HG02938 (cell line): ENCODE measurements around the gene ANKH.
A peak's percentile ranks its signal among the peaks of the same experiment; 100 is the strongest.
"Not testable (repeated sequence)": the region's sequence is repeated elsewhere in the genome, so short reads cannot be mapped to it uniquely, and the experiment has no call there.

Source experiments
- ATAC-seq: cut with Tn5 transposase; IDR thresholded peaks from one replicate; pipeline ENCODE4 v1.9.1; 2021; ENCODE audit warnings: mild to moderate bottlenecking, moderate library complexity; ENCODE audit not compliant: unreplicated experiment

The ANKH gene

GRCh38 chr5:14830210-14831005, 41.2 kb downstream of the ANKH start:
- no peak for ATAC-seq

DNA sequence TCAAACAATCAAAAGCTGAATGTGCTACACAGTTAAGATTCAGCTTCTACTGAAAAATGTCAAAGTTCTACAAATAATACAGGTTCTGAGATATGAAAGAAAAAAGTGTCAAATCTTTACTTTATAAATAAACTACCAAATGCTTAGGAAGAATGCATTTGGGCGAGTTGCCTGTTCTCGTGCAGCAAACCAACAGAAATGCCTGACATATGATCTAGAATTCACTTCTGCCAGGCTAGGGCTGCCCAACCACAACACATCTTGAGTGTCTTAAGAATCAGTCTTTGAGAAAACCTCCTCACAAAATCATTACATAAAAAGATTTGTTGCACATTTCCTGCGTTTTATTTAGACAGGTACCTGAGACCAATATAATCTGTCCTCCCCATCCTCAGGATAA, 42.2 kb downstream of the ANKH start:
- ATAC-seq, result no peak

DNA sequence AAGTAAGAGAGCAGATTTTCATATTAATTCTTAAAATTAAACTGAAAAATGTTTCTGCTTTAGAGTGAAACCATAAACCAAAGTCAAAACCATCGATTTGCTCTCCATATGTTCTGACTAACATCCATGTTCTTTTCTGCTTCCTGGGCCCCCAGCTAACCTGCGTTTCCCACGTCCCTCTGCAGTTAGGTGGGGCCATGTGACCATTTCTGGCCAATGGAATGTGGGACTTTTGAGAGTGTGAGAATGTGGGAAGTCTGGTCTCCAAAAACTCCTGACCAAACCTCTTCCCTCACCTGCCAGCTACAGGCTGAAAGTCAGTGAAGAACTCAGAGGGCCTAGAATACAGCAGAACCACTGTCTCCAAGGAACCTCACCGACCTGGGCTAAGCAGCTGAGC, 44.9 kb downstream of the ANKH start:
- ATAC-seq, result no peak

DNA sequence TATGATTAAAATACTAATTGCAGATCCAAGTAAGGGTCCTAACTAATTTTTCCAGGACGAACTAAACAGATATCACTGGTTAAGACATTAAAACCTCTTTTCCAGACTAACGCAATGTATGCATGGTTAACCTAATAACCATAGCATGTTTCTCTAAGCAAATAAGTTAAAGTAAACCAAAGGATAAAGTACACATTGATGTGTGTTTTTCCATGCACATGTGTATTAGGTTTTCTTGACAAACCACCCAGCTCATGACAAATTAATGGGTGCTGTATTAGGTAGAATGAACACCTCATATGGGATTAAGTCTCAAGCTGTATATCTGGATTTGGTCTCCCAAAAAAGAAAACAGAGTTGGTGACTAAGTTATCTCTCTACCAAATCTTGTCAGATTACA, 45.6 kb downstream of the ANKH start:
- no peak for ATAC-seq

GRCh38 chr5:14824499-14824898, 47.1 kb downstream of the ANKH start:
- ATAC-seq, result no peak

- no peak for ATAC-seq
These were observed 50.3 kb downstream of the ANKH start for GRCh38 chr5:14821100-14821845.

GRCh38 chr5:14818931-14819790, 52.4 kb downstream of the ANKH start:
- no peak for ATAC-seq

GRCh38 chr5:14817762-14818136, 53.8 kb downstream of the ANKH start:
- not testable (repeated sequence) for ATAC-seq

GRCh38 chr5:14816999-14817761, 54.4 kb downstream of the ANKH start:
- ATAC-seq, result no peak

- no peak for ATAC-seq
These were observed 55.1 kb downstream of the ANKH start for GRCh38 chr5:14816374-14816998.

DNA sequence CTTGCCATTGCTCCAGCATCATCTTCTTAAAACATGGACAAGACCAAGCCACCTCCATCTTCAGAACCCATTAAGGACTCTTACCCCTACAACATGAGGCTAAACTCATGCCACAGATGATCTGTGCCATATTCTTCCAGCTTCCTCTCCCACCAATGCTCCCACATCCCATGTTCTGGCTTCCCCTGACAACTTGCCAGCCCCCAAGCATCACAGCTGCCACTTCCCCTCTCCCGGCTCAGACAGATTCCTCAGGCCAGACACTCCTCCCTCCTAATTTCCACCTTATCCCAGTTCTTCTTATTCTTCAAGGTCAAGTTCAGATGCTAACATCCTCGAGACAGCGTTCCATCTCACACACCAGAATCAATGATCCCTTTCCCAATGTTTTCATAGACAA, 57.8 kb downstream of the ANKH start:
- ATAC-seq, result no peak

- no peak for ATAC-seq
These were observed 59.4 kb downstream of the ANKH start for GRCh38 chr5:14812166-14812565.

DNA sequence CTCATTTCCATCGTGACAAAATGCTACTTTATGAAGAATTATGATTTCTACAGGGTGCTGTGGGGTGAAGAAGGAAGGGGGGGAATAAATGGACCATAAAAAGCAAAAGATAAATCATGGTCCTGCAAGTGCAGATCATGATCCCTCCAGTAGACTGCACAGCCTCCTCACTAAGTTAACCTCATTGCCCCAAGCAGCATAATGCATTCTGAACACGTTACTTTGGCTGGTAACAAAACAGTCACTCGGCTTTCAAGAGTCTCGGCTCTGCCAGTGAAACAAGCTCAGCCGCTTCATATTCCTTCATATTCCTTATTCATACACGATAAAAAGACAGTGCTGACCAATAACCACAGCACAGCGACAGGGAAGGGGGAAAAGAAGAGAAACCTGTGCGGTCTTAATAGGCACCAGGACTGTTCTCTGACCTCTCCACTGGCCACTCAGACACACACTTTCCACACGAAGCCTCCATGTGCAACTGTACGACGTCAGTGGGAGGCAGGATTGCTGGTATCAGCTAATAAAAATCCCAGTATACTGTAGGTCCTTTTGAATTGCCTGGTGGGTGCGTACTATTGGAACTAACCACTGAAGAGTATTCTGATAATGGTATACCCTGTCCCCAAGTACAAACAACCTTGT, 60.5 kb downstream of the ANKH start:
- no peak for ATAC-seq

- ATAC-seq, result no peak
These were observed 61.3 kb downstream of the ANKH start for GRCh38 chr5:14810282-14810681.

GRCh38 chr5:14809369-14810155, 62.0 kb downstream of the ANKH start:
- ATAC-seq, result peak; percentile 99

DNA sequence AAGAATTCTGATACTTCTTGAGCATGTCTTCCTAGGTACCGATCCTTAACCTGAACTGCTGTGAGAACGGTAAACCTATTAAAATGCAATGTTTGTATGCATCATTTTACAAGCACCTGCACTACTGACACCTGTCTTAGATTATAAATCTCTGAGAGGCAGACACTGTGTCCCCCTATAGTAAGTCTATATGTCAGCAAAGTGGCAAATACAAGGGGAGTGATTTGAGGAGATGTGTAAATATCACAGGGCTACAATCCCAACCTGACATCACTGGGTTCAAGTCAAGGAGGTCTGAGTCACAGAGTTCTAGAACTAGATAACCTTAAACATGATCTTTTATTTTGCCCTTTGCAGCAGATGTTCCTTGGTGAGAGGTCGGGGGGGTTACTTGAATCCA, 64.1 kb downstream of the ANKH start:
- ATAC-seq, result no peak

GRCh38 chr5:14806456-14806855, 65.1 kb downstream of the ANKH start:
- ATAC-seq, result no peak

DNA sequence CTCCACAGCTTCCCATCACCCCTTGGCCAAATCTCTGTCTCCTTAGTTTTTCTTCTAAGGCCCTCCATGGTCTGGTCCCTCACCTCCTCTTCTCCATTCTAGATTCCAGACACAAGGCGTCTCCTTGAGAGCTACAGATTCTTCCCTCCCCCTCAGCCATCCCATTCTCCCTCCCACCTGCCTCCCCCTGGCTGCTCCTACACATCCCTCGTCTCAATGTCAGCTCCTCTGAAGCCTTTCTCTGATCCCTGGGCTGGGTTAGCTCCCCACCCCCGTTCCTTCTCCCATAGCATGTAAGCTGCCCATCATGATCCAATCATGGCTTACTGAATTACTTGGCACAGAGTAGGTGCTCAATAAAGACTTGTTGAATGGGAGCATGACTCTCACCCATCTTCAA, 69.0 kb downstream of the ANKH start:
- ATAC-seq, result no peak

- ATAC-seq, result no peak
These were observed 69.8 kb downstream of the ANKH start for GRCh38 chr5:14801792-14802191.
